Cardiac muscle cell (in vitro differentiated cells and primary cell): ENCODE measurements around the gene WIF1. TPM values are rescaled to one million over a fixed set of nuclear protein-coding genes. Genes with fewer than 3 reads are reported as not detected.

ENCODE experiments used
- DNase-seq, 2 donors: peaks; one replicate each; pipeline versions ENCODE4 v3.0.0 to v3.0.0-alpha.2; 2010 to 2017; ENCODE audit warnings: low read depth in 1 of 2, low spot score in 1 of 2
- H3K27ac ChIP-seq: fragments of 200-600 bp; sonication (generic); 2 replicates; pipeline ENCODE4 v1.5.1; 2016
- H3K27me3 ChIP-seq: fragments of 200-600 bp; sonication (generic); 2 replicates; pipeline ENCODE4 v1.6.0; 2016; ENCODE audit warnings: control low read depth
- H3K36me3 ChIP-seq: fragments of 200-600 bp; sonication (generic); 2 replicates; pipeline ENCODE4 v1.5.1; 2016; ENCODE audit warnings: control low read depth
- H3K4me1 ChIP-seq: fragments of 200-600 bp; sonication (generic); 2 replicates; pipeline ENCODE4 v1.8.1; 2017; ENCODE audit warnings: low read depth, mild to moderate bottlenecking, mixed run types
- H3K4me3 ChIP-seq: fragments of 200-600 bp; sonication (generic); 2 replicates; pipeline ENCODE4 v1.5.1; 2016; ENCODE audit warnings: mild to moderate bottlenecking
- H3K9me3 ChIP-seq: fragments of 200-600 bp; sonication (generic); 2 replicates; pipeline ENCODE4 v1.5.1; 2017; ENCODE audit warnings: low read depth, mild to moderate bottlenecking, control low read depth
- polyA plus RNA-seq: library from polyadenylated mRNA; unstranded; fragments of >200 nt; fragmentation: Nextera tagmentation; extraction: Ambion mirVana; gene quantifications from 2 replicates; pipeline ENCODE4 v1.2.1, GENCODE V29; 2016
- total RNA-seq: library from RNA; depleted of rRNA; stranded (reverse); fragments of >200 nt; gene quantifications from 2 replicates; pipeline ENCODE4 v1.2.3, GENCODE V29; 2016
- TF ChIP-seq, protein P1 (sequence below): IDR thresholded peaks from 2 replicates; pipeline ENCODE4 v1.5.1; 2012; ENCODE audit warnings: low read depth, mild to moderate bottlenecking, low read length

Gene WIF1
- total and polyA plus RNA-seq, 2 experiments from 2014 or later: not detected

DNA sequence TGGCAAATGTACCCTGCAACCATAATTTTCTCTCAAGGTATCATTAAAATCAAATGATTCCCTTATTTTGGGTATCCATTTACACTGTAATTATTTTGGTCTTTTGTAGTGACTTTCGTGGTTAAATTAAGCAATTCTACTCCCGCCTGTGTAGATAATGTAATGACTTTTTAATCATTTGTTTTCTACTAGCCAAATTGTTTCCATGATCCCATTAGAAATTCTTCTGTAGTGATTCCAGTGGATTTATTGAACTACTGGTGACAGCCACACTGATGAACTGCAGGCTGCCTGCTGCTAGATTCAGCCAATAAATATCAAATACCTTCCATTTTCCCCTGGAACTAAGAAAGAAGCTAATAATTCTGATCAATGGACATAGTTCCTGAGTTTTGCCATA is 96.0 kb downstream of the WIF1 start:
- Histone ChIP-seq H3K9me3 (no peaks in the 10 kb centered on the region), H3K27ac (no peak overlapping the region)

DNA sequence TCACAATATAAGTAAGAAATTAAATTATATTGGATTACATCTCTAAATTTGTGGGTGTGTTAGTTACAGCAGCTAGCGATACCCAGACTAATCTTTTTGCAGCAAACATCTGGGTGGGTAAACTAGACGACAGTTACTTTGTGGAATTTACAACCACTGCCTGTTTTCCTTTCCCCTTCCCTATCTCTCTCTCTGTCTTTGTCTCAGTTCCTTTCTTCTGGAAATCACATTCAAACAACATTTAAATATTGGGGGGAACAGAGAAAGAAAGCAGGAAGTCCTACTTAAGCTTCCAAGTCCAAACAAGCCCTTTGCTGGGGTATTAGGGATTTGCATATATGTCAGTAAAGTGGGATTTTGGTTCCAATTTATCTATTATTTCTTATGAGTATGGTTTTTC is 97.6 kb downstream of the WIF1 start:
- H3K4me1 ChIP-seq: no peaks in the 10 kb centered on the region
- TF ChIP-seq, protein P1, sequence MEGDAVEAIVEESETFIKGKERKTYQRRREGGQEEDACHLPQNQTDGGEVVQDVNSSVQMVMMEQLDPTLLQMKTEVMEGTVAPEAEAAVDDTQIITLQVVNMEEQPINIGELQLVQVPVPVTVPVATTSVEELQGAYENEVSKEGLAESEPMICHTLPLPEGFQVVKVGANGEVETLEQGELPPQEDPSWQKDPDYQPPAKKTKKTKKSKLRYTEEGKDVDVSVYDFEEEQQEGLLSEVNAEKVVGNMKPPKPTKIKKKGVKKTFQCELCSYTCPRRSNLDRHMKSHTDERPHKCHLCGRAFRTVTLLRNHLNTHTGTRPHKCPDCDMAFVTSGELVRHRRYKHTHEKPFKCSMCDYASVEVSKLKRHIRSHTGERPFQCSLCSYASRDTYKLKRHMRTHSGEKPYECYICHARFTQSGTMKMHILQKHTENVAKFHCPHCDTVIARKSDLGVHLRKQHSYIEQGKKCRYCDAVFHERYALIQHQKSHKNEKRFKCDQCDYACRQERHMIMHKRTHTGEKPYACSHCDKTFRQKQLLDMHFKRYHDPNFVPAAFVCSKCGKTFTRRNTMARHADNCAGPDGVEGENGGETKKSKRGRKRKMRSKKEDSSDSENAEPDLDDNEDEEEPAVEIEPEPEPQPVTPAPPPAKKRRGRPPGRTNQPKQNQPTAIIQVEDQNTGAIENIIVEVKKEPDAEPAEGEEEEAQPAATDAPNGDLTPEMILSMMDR: no peak
- no peak overlapping the region for H3K27ac ChIP-seq
- no peaks in the 10 kb centered on the region for H3K27me3 ChIP-seq
- no peaks in the 10 kb centered on the region for H3K9me3 ChIP-seq
- H3K4me3 ChIP-seq: no peak overlapping the region
- no peak for DNase-seq
- H3K36me3 ChIP-seq: no peaks in the 10 kb centered on the region

More for the DNA sequence above, 96.0 kb downstream of the WIF1 start:
- DNase-seq: no peak
- H3K4me3 ChIP-seq: no peak overlapping the region
- H3K27me3 ChIP-seq: no peaks in the 10 kb centered on the region
- TF ChIP-seq, protein P1: no peak
- no peaks in the 10 kb centered on the region for H3K4me1 ChIP-seq
- no peaks in the 10 kb centered on the region for H3K36me3 ChIP-seq

DNA sequence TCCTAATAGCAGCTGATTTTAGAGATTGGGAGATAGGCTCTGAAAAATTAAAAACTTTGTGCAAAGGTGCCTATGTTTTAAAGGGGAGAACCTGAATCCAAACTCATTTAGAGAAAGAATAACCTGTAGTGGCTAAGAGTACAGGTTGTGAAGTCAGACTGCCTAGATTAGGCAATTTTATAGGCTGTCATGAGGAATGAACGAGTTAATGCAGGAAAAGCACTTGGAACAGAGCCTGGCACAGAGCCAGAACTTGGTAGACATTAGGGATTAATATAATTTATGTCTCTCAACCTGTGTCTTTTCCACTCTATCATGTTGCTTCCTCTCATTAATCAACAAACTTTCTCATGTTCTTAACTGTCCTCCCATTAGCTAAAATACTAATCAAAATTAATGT is 98.1 kb downstream of the WIF1 start:
- Histone ChIP-seq H3K9me3 (no peaks in the 10 kb centered on the region), H3K27me3 (no peaks in the 10 kb centered on the region), H3K4me3 (no peak overlapping the region), H3K4me1 (no peaks in the 10 kb centered on the region), H3K36me3 (no peaks in the 10 kb centered on the region), H3K27ac (no peak overlapping the region)
- TF ChIP-seq, protein P1: no peak
- DNase-seq: no peak

DNA sequence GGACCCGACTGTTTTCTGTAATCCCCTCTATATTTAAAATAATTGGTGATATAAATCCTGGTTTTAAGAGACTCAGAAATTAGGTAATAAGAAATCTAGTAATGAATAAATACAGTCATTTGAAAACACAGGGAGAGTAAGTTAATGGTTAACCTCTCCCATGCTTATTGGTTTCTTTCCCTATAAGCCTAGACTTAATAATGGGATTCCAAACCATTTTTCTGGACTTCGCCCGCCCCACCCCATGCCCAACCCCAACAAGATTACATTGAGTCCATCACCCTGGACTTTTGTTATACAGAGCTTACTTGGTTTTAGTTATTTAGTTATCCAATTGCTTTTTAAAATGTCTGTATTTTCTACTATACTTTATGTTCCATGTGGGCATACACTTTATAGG is 98.7 kb downstream of the WIF1 start:
- no peaks in the 10 kb centered on the region for H3K27me3 ChIP-seq
- no peaks in the 10 kb centered on the region for H3K4me1 ChIP-seq
- H3K9me3 ChIP-seq: no peaks in the 10 kb centered on the region
- DNase-seq: no peak
- TF ChIP-seq, protein P1: no peak
- H3K4me3 ChIP-seq: no peak overlapping the region
- no peaks in the 10 kb centered on the region for H3K36me3 ChIP-seq
- H3K27ac ChIP-seq: no peak overlapping the region

DNA sequence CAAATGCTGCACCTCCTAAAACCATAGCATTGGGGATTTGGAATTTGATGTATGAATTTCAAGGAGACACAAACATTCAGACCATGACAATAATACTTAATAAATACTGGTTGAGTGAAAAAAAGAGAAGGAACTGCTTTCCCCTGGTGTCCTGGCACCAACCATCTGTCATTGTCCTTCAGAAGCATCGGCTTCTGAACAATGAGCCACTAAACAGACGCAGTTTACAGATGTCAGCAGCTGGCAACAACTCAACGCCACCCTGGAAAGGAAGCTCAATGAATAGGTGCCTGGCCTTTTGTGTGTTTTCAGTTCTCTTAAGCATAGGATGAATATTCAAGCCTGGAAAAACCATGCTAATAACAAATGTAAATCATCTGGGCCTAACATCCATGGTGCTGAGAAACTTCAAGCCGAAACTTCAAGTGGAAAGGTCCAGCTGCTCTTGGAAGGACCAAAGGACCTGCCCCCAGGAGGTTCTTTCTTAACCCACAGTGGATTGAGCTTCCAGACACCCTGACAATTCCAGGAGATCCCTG is 101.3 kb downstream of the WIF1 start:
- TF ChIP-seq, protein P1: no peak
- no peaks in the 10 kb centered on the region for H3K9me3 ChIP-seq
- no peak overlapping the region for H3K27ac ChIP-seq
- no peak overlapping the region for H3K4me3 ChIP-seq
- no peaks in the 10 kb centered on the region for H3K36me3 ChIP-seq
- DNase-seq: no peak
- no peaks in the 10 kb centered on the region for H3K27me3 ChIP-seq
- H3K4me1 ChIP-seq: no peaks in the 10 kb centered on the region
